ENCODE data around the gene GOLGA2.

GOLGA2 gene

DNA sequence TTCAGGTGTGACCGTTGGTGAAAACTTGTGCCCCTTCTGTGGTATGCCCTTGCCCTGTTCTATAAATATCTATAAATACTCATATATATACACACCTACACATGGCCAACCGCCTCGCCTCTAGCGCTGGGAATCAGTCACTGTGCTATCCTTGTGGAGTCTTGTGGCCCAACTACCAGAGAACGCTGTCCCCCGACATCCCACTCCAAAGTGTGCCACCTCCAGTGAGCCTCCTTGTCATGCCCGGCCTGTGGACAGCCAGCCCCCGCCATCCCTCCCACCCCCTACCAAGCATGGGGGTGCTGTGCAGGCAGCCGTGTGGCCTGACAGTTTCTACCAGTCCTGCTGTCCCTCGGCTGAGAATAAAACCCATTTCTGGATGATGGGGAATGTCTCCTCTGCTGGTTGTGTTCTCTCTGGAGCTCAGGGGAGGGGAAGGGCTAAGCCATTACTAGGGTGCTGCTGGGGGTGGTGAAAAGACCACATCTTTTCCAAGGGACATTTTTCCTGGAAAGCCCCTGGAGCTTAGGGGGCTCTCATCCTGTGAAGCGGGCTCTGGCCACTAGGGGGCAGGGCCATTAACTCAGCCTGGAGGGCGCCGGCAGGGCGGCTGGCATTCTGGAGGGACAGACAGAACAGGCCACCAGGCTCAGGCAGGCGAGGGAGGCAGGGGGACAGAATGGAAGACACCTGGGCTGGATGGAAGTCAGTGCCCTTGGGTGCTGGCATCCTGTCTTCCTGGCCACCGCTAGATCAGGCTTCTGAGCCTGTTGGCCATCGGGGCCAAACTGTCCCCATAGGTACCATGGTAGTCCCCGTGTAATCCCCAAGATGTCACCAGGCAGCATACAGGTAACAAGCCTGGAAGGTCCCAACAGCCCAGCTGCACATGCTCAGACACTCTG, 20.7 kb downstream of the GOLGA2 start:
- H3K4me3 ChIP-seq (ENCODE audit: low read length), result no peak overlapping the region
- DNase-seq (ENCODE audit: low read depth), result no peak
- TF ChIP-seq, protein P1, sequence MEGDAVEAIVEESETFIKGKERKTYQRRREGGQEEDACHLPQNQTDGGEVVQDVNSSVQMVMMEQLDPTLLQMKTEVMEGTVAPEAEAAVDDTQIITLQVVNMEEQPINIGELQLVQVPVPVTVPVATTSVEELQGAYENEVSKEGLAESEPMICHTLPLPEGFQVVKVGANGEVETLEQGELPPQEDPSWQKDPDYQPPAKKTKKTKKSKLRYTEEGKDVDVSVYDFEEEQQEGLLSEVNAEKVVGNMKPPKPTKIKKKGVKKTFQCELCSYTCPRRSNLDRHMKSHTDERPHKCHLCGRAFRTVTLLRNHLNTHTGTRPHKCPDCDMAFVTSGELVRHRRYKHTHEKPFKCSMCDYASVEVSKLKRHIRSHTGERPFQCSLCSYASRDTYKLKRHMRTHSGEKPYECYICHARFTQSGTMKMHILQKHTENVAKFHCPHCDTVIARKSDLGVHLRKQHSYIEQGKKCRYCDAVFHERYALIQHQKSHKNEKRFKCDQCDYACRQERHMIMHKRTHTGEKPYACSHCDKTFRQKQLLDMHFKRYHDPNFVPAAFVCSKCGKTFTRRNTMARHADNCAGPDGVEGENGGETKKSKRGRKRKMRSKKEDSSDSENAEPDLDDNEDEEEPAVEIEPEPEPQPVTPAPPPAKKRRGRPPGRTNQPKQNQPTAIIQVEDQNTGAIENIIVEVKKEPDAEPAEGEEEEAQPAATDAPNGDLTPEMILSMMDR (conservative IDR thresholded peaks at IDR 0.05; ENCODE audit: low read depth, low read length), result peak; percentile 95

DNA sequence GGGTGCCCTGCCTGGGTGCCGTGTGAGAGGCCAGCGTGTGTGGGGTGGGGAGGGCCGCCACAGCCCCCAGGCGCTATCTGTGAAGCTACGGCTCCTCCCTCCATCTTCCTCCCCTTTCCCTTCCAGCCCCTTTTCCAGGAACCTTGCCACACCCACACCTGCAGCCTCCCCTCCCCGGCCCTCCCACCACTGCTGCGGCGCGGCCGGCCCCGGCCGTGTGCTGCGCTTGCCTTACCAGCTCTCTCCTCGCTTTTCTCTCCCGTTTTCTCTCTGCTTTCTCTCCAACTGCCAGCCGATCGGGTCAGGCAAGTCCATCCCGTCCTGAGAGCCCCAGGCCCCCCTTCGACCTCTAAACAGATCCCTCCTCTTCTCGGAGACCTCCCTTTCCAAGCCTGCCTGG, 21.4 kb downstream of the GOLGA2 start:
- TF ChIP-seq, protein P1 (conservative IDR thresholded peaks at IDR 0.05; ENCODE audit: low read depth, low read length), result no peak
- H3K4me3 ChIP-seq (ENCODE audit: low read length), result no peak overlapping the region

DNA sequence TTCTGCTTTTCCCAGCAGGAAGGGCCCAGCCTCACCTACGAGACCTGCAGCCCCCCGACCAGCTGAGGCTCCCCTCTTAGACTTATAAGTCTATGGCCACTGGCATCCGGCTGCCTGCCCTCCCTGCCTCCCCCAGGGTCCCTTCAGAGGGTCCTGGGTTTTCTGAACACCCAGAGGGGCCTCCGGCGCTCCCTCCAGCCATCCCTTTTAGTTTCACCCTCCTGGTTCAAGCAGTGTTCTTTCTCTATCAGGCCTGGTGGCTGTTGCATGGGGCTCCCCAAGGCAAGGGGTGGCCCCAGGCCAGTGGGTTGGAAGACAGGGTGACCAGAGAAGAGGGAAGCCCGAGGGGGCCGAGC, 21.8 kb downstream of the GOLGA2 start:
- TF ChIP-seq, protein P1 (conservative IDR thresholded peaks at IDR 0.05; ENCODE audit: low read depth, low read length), result no peak
- H3K4me3 ChIP-seq (ENCODE audit: low read length), result no peak overlapping the region
- DNase-seq (ENCODE audit: low read depth), result no peak

More for the DNA sequence above, 21.4 kb downstream of the GOLGA2 start:
- no peak for DNase-seq (ENCODE audit: low read depth)

DNA sequence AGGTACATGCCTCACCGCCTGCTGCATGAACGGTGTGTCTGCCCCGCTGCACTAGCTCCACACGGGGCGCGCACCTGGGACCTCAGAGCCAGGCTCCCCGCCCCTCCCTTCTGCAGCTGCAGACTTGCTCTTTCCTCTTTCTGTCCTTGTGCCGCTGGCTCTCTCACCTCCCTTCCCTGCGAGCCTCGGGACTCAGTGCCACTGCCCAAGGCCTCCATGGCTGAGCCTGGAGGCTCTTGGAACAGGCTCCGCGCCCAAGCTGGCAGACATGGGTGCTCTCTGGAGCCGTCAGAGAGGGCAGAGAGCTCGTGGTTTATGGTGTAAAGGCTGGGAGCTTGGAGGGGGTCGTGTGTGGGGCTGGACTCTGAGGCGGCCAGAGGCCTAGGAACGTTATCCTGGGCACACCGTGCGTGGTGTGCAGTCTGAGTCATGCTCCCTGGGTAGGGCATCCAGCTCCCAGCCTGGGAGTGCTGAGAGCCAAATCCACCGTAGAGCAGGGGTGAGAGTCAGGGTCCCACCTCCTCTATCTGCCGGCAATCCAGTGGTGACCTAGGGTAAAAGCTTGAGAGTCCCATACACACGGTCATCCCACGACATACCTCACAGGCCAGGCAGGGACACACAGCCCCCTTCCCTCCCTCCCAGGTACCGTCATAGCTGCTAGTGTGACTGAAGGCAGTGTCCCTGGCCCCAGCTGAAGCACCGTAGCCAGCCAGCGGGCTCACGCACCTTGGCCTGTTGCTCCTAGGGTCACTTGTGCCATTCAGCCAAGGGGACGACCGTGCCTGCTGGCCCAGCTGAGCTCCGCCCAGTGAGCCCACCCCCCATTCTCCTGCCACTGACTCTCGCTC, 22.4 kb downstream of the GOLGA2 start:
- no peak for DNase-seq (ENCODE audit: low read depth)
- TF ChIP-seq, protein P1 (conservative IDR thresholded peaks at IDR 0.05; ENCODE audit: low read depth, low read length), result no peak
- no peak overlapping the region for H3K4me3 ChIP-seq (ENCODE audit: low read length)

DNA sequence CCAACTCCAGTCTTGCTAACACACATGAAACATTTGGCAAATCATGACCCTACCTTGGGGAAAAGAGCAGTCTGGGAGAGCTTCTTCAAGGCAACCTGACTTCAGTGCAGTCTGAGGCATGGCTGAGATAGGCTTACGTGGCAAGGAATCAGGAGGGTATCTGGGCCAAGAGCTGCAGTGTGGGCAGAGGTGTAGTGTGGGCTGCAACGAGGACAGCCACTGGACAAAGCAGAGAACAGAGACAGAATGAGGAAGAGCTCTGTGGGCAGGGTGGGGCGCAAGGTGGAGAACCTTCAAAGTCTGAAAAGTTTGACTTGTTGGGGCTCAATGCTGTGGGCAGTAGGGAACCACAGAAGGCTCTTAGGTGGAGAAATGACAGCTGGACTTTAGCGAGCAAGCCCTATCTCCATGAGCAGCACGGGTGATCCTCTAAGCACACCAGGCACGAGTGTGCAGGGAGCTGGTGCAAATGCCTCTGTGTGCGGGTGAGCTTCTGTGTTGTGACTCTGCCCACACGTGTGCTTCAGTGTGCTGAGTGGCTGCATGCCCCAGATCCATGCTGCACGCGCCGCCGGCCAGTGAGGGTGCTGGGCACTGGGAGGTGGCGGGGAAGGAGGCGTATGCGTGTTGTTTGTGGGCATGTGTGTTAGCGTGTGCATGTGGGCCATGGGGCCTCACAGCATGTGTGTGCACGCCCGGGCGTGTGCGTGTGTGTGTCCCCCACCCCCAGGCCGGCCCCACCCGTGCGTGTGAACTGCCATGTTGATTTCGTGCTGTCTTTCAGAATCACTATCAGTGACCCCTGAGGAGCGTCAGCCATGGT, 23.3 kb downstream of the GOLGA2 start:
- TF ChIP-seq, protein P1 (conservative IDR thresholded peaks at IDR 0.05; ENCODE audit: low read depth, low read length), result no peak
- no peak for DNase-seq (ENCODE audit: low read depth)
- H3K4me3 ChIP-seq (ENCODE audit: low read length), result no peak overlapping the region

- no peak for DNase-seq (ENCODE audit: low read depth)
- TF ChIP-seq, protein P1 (conservative IDR thresholded peaks at IDR 0.05; ENCODE audit: low read depth, low read length), result no peak
Observed at GRCh38 chr9:128251732-128252100, 24.1 kb downstream of the GOLGA2 start.

More at GRCh38 chr9:128251732-128252100, 24.1 kb downstream of the GOLGA2 start:
- no peak overlapping the region for H3K4me3 ChIP-seq (ENCODE audit: low read length)
